GM18861 (cell line): ENCODE data around the gene COQ7.
A peak's percentile ranks its signal among the peaks of the same experiment; 100 is the strongest.

ENCODE experiments used
- ATAC-seq: cut with Tn5 transposase; IDR thresholded peaks from one replicate; pipeline ENCODE4 v1.9.1; 2021; ENCODE audit not compliant: unreplicated experiment

The COQ7 gene

GRCh38 chr16:19085679-19086200, 18.3 kb downstream of the COQ7 start:
- ATAC-seq, result no peak

GRCh38 chr16:19086322-19087199, 19.1 kb downstream of the COQ7 start:
- ATAC-seq, result peak; percentile 91

GRCh38 chr16:19088341-19088916, 21.0 kb downstream of the COQ7 start:
- no peak for ATAC-seq

GRCh38 chr16:19089410-19089955, 22.1 kb downstream of the COQ7 start:
- no peak for ATAC-seq

GRCh38 chr16:19090916-19091315, 23.5 kb downstream of the COQ7 start:
- ATAC-seq, result no peak

GRCh38 chr16:19092653-19093410, 25.4 kb downstream of the COQ7 start:
- no peak for ATAC-seq

- no peak for ATAC-seq
Observed at GRCh38 chr16:19093631-19094541, 26.5 kb downstream of the COQ7 start.

GRCh38 chr16:19094542-19095365, 27.3 kb downstream of the COQ7 start:
- ATAC-seq, result no peak

- ATAC-seq, result no peak
Observed at GRCh38 chr16:19095654-19096053, 28.2 kb downstream of the COQ7 start.

- ATAC-seq, result no peak
Observed at GRCh38 chr16:19098173-19098572, 30.8 kb downstream of the COQ7 start.

- ATAC-seq, result no peak
Observed at GRCh38 chr16:19102187-19102872, 34.9 kb downstream of the COQ7 start.

- no peak for ATAC-seq
Observed at GRCh38 chr16:19104607-19105006, 37.2 kb downstream of the COQ7 start.

- ATAC-seq, result no peak
Observed at GRCh38 chr16:19105131-19105530, 37.7 kb downstream of the COQ7 start.

- ATAC-seq, result no peak
Observed at GRCh38 chr16:19105891-19106624, 38.6 kb downstream of the COQ7 start.

- no peak for ATAC-seq
Observed at GRCh38 chr16:19106625-19107020, 39.2 kb downstream of the COQ7 start.

GRCh38 chr16:19108409-19109287, 41.2 kb downstream of the COQ7 start:
- ATAC-seq, result peak; percentile 38

GRCh38 chr16:19109288-19109664, 41.9 kb downstream of the COQ7 start:
- no peak for ATAC-seq
